ENCODE data around the gene NR2C2. TPM values are rescaled to one million over a fixed set of nuclear protein-coding genes. Genes with fewer than 3 reads are reported as not detected.
A peak's percentile ranks its signal among the peaks of the same experiment; 100 is the strongest.

The NR2C2 gene
- total and polyA plus RNA-seq, 2 donors from 2014 or later: 3.5 to 43.6 TPM

DNA sequence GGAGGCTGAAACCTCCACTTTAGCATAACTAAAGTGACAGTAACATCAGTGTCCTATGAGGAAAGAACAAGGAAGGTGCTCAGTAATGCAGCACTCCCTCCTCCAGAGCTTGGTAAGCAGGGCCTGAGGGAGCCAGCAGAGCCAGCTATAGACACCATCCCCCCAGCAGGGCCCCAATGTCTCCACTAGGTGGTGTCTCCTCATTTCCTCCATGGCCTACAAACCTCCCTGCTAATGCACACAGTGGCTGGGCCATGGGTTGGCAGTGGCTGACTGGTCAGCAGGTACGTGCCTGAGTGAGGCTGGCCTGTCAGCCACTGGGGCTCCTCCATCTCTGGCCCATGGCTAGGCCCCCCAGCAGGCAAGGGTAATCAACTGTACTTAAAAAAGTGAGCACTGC lies 104.1 kb downstream of the NR2C2 start:
- Histone ChIP-seq H3K4me1 (ENCODE audit: control insufficient read depth in 2 of 3, insufficient read depth in 2 of 3, low read depth in 1 of 3, low read length in 3 of 3) (no peaks in the 10 kb centered on the region), H3K4me3 (ENCODE audit: low read length in 3 of 3) (no peak overlapping the region), H3K36me3 (ENCODE audit: control insufficient read depth in 2 of 3, insufficient read depth in 3 of 3, low read length in 3 of 3) (peaks cover 2 to 40% (median 14%) of the 10 kb centered on the region in 3 donors), H3K9ac (ENCODE audit: low read length in 3 of 3) (no peak overlapping the region), H3K27ac (ENCODE audit: low read depth in 2 of 2, low read length in 2 of 2) (no peak overlapping the region), H3K27me3 (ENCODE audit: control insufficient read depth, insufficient read depth, low read length) (no peaks in the 10 kb centered on the region), H3K9me3 (ENCODE audit: control insufficient read depth in 2 of 3, insufficient read depth in 1 of 3, low read length in 3 of 3) (no peaks in the 10 kb centered on the region)
- intact Hi-C loops (cut with DNase I): no loop called here
- DNase-seq (peak in 4 of 5 donors; percentile 30 to 48 (median 33)), FAIRE-seq (no peak)
- TF ChIP-seq, protein P1, sequence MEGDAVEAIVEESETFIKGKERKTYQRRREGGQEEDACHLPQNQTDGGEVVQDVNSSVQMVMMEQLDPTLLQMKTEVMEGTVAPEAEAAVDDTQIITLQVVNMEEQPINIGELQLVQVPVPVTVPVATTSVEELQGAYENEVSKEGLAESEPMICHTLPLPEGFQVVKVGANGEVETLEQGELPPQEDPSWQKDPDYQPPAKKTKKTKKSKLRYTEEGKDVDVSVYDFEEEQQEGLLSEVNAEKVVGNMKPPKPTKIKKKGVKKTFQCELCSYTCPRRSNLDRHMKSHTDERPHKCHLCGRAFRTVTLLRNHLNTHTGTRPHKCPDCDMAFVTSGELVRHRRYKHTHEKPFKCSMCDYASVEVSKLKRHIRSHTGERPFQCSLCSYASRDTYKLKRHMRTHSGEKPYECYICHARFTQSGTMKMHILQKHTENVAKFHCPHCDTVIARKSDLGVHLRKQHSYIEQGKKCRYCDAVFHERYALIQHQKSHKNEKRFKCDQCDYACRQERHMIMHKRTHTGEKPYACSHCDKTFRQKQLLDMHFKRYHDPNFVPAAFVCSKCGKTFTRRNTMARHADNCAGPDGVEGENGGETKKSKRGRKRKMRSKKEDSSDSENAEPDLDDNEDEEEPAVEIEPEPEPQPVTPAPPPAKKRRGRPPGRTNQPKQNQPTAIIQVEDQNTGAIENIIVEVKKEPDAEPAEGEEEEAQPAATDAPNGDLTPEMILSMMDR (IDR thresholded peaks at IDR 0.05; ENCODE audit: borderline replicate concordance, extremely low read depth, insufficient read depth): peak; percentile 29

DNA sequence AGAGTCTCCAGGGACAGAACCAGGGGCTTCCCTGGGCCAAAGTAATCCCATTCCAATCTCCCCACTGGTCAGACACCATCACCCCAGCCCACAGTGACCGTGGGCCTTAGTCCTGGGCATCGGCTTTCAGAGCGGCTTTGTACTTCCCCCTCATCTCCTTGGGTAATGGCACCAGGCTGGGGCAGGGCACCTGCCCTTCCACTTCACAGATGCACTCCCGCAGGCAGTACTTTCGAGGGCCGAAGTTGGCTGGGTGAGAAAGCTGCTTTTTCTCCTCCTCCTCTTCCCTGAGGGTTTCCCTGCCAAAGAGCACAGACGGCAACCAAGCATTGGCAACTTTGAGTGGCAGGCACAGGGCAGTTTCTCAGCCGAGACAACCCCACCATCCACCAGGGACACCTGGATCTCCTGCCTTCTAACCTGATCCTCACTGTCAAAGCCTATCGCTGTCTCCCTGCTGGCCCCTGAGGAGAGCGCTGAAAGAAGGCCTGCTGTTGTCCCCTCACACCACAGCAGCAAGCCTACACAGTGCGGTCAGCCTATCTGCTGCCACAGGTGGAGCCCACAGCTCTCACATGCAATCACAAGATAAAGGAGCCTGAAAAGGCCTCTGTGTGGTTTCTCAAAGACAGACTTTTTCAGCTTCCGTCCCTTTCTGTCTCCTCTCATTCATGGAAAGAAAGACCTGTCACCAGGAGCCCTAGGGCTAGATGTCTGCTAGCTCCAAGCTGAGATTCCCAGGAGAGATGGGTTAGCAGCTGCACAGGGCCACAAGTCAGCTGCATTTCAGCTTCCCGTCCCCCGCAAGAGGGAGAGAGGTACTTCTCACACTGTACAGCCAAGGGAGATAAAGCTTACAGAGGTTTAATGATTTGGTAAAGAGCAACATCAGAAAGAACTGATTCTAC lies 105.2 kb downstream of the NR2C2 start:
- H3K36me3 ChIP-seq (ENCODE audit: control insufficient read depth in 2 of 3, insufficient read depth in 3 of 3, low read length in 3 of 3): peaks cover 2 to 39% (median 16%) of the 10 kb centered on the region in 3 donors
- intact Hi-C loops (cut with DNase I): no loop called here
- no peaks in the 10 kb centered on the region for H3K9me3 ChIP-seq (ENCODE audit: control insufficient read depth in 2 of 3, insufficient read depth in 1 of 3, low read length in 3 of 3)

DNA sequence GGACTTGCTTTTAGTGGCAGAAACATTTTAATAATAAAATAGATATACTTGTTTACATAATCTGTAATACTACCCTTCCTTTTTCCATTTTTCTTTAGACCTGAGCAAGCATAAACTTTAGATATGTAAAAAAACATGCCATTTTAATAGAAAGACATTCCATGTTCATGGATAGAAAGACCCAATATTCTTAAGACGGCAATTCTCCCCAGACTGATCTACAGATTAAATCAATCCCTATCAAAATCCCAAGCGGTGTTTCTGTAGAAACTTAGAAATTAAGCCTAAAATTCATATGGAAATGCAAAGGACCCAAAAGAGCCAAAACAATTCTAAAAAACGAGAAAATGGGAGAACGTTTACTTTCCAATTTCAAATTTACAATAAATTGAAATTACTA lies 106.2 kb downstream of the NR2C2 start:
- Histone ChIP-seq H3K27ac (ENCODE audit: low read depth in 2 of 2, low read length in 2 of 2) (no peak overlapping the region), H3K36me3 (ENCODE audit: control insufficient read depth in 2 of 3, insufficient read depth in 3 of 3, low read length in 3 of 3) (peaks cover 2 to 42% (median 17%) of the 10 kb centered on the region in 3 donors), H3K4me1 (ENCODE audit: control insufficient read depth in 2 of 3, insufficient read depth in 2 of 3, low read depth in 1 of 3, low read length in 3 of 3) (no peaks in the 10 kb centered on the region), H3K9ac (ENCODE audit: low read length in 3 of 3) (no peak overlapping the region), H3K4me3 (ENCODE audit: low read length in 3 of 3) (no peak overlapping the region), H3K27me3 (ENCODE audit: control insufficient read depth, insufficient read depth, low read length) (no peaks in the 10 kb centered on the region), H3K9me3 (ENCODE audit: control insufficient read depth in 2 of 3, insufficient read depth in 1 of 3, low read length in 3 of 3) (no peaks in the 10 kb centered on the region)
- no peak for FAIRE-seq
- no peak for DNase-seq
- intact Hi-C loops (cut with DNase I): no loop called here
- TF ChIP-seq, protein P1 (IDR thresholded peaks at IDR 0.05; ENCODE audit: borderline replicate concordance, extremely low read depth, insufficient read depth): no peak

More for the DNA sequence above, 105.2 kb downstream of the NR2C2 start:
- no peak overlapping the region for H3K9ac ChIP-seq (ENCODE audit: low read length in 3 of 3)
- no peaks in the 10 kb centered on the region for H3K4me1 ChIP-seq (ENCODE audit: control insufficient read depth in 2 of 3, insufficient read depth in 2 of 3, low read depth in 1 of 3, low read length in 3 of 3)
- no peaks in the 10 kb centered on the region for H3K27me3 ChIP-seq (ENCODE audit: control insufficient read depth, insufficient read depth, low read length)
- FAIRE-seq: no peak
- TF ChIP-seq, protein P1 (IDR thresholded peaks at IDR 0.05; ENCODE audit: borderline replicate concordance, extremely low read depth, insufficient read depth): no peak
- H3K27ac ChIP-seq (ENCODE audit: low read depth in 2 of 2, low read length in 2 of 2): no peak overlapping the region
- H3K4me3 ChIP-seq (ENCODE audit: low read length in 3 of 3): no peak overlapping the region
- DNase-seq: no peak

Data from kidney (tissue), 14 donors.